Right lobe of liver (tissue), 6 donors: ENCODE data around the gene OOSP4A. TPM values are rescaled to one million over a fixed set of nuclear protein-coding genes. Genes with fewer than 3 reads are reported as not detected.

Source experiments
- ATAC-seq, 4 donors: fragments of 200-7000 bp; cut with Tn5 transposase; one replicate each; pipeline ENCODE4 v1.9.1; 2020; ENCODE audit warnings: mild to moderate bottlenecking in 4 of 4, moderate library complexity in 4 of 4
- DNase-seq, 3 donors: peaks; one replicate each; pipeline ENCODE4 v3.0.0-alpha.2; 2020
- H3K27ac ChIP-seq, 3 donors: fragments of 200-600 bp; one replicate each; pipeline ENCODE4 v1.8.0; 2022
- H3K27me3 ChIP-seq, 2 donors: fragments of 200-600 bp; one replicate each; pipeline ENCODE4 v1.8.0; 2022
- H3K36me3 ChIP-seq, 4 donors: fragments of 200-600 bp; sonication (generic) in 1 of 4; one replicate each; pipeline versions ENCODE4 v1.5.1 to v1.8.0; 2017 to 2022; ENCODE audit warnings: control low read depth in 1 of 4
- H3K4me1 ChIP-seq, 4 donors: fragments of 200-600 bp; sonication (generic) in 1 of 4; one replicate each; pipeline versions ENCODE4 v1.5.1 to v1.8.0; 2017 to 2022; ENCODE audit warnings: control low read depth in 1 of 4
- H3K4me3 ChIP-seq, 3 donors: fragments of 200-600 bp; one replicate each; pipeline ENCODE4 v1.8.0; 2022
- H3K9me3 ChIP-seq, 4 donors: fragments of 200-600 bp; sonication (generic) in 1 of 4; one replicate each; pipeline versions ENCODE4 v1.5.1 to v1.8.0; 2017 to 2022; ENCODE audit warnings: control low read depth in 1 of 4
- CTCF ChIP-seq, 4 donors: fragments of 200-600 bp in 3 of 4; fragments of 450-650 bp in 1 of 4; IDR thresholded peaks; one replicate each; pipeline versions ENCODE4 v1.5.1 to v1.8.0; 2016 to 2022; ENCODE audit warnings: antibody characterized with exemption in 4 of 4, mild to moderate bottlenecking in 2 of 4
- POLR2A ChIP-seq: fragments of 450-650 bp; IDR thresholded peaks from one replicate; pipeline ENCODE4 v1.6.1; 2017; ENCODE audit warnings: antibody characterized with exemption, mild to moderate bottlenecking
- WGBS: methylation state at CpG from one replicate; pipeline ENCODE4 v1.1.6; 2018; ENCODE audit warnings: low coverage, low lambda C conversion rate; ENCODE audit not compliant: insufficient coverage; ENCODE audit errors: missing lambda C conversion rate; 5-methylcytosine and 5-hydroxymethylcytosine counted together
- intact Hi-C, 2 donors: fragments of 100-400 bp; cut with DNase I; formaldehyde crosslinking; loops; one replicate each; pipeline versions ENCODE4 v1.11.2 to v1.14.1; 2022
- total RNA-seq, 6 experiments: library from RNA; depleted of rRNA in 2 of 6; stranded (reverse); fragments of >200 nt in 2 of 6; fragmentation: NEBNext Ultra II Directional in 3 of 6; extraction: Animal tissue kit (Norgen Biotek cat#: 25700) in 3 of 6; gene quantifications; one replicate each; pipeline versions ENCODE4 v1.1.0 to v1.2.4, GENCODE V29; 2016 to 2023
- donor health status: DM: no; HTN: yes; CAD: no.
- donor health status: DM: no; HTN: no; CAD: no.
- donor health status: DM: no; HTN: no; CAD: no.
- donor health status: DM: no; HTN: yes; CAD: no.
- donor health status: DM: no; HTN: yes; CAD: no.

OOSP4A gene
- total RNA-seq, 6 experiments from 2014 or later = not detected

- H3K36me3 ChIP-seq = no peaks in the 10 kb centered on the region
- H3K4me1 ChIP-seq = no peaks in the 10 kb centered on the region
- H3K27ac ChIP-seq = no peak within 1 kb of the TSS
- no peak for TF ChIP-seq POLR2A
- H3K9me3 ChIP-seq = no peaks in the 10 kb centered on the region
- no peaks in the 10 kb centered on the region for H3K27me3 ChIP-seq
- intact Hi-C loops = no loop called here
- no peak for DNase-seq
- no peak for ATAC-seq
- no CpG with 5 or more reads among the region's 1 CpG for WGBS
- no peak within 1 kb of the TSS for H3K4me3 ChIP-seq
Observed at GRCh38 chr11:60016881-60017280, 53.0 kb downstream of the OOSP4A start, which contains the start of gene OOSP4B. Gene OOSP4B, plus strand, starts transcription at chr11:60017181.

- H3K27ac ChIP-seq = no peak overlapping the region
- TF ChIP-seq CTCF (IDR thresholded peaks at IDR 0.05) (no peak), POLR2A (no peak)
- no peaks in the 10 kb centered on the region for H3K9me3 ChIP-seq
- no peaks in the 10 kb centered on the region for H3K27me3 ChIP-seq
- ATAC-seq (no peak), DNase-seq (no peak)
- H3K4me3 ChIP-seq = no peak overlapping the region
- no peaks in the 10 kb centered on the region for H3K36me3 ChIP-seq
- intact Hi-C loops = no loop called here
- 53% methylated on average over 7 of the region's 8 CpGs for WGBS
- no peaks in the 10 kb centered on the region for H3K4me1 ChIP-seq
Observed at GRCh38 chr11:60018058-60018457, 54.2 kb downstream of the OOSP4A start.

Other genes with a start within 250 kb of the OOSP4A start
- 10 to 100 TPM in 3 of 6 experiments, 1 to 10 TPM in 3; 4.5 to 16.5 (median 8.6) TPM for gene STX3, start 208.7 kb upstream of the OOSP4A start, total RNA-seq
- gene MRPL16, start 153.3 kb upstream of the OOSP4A start, total RNA-seq = 10 to 100 TPM; 30.6 to 48.3 (median 37.3) TPM
- not detected for gene CBLIF, start 118.5 kb upstream of the OOSP4A start, total RNA-seq
- gene TCN1, start 97.5 kb upstream of the OOSP4A start, total RNA-seq = under 1 TPM in 2 of 6 experiments, not detected in 4; 0.55 to 0.62 TPM
- not detected for gene OOSP3, start 85.3 kb upstream of the OOSP4A start, total RNA-seq
- gene OOSP1, start 25.6 kb upstream of the OOSP4A start, total RNA-seq = not detected
- not detected for gene OOSP4B, start 53.1 kb downstream of the OOSP4A start, total RNA-seq
- gene OOSP2, start 76.4 kb downstream of the OOSP4A start, total RNA-seq = not detected
- gene MS4A3, start 92.6 kb downstream of the OOSP4A start, total RNA-seq = 1 to 10 TPM in 1 of 6 experiments, under 1 TPM in 2, not detected in 3; 0.48 to 1.2 (median 0.80) TPM
- gene MS4A2, start 124.6 kb downstream of the OOSP4A start, total RNA-seq = under 1 TPM in 1 of 6 experiments, not detected in 5; 0.20 TPM
- gene MS4A6A, start 219.1 kb downstream of the OOSP4A start, total RNA-seq = 10 to 100 TPM; 42.4 to 98.5 (median 61.5) TPM